HL-60/S4 treated with phorbol 12-myristate 13-acetate at 8.2 ng/mL for 4 days and 3 days (cell line): ENCODE measurements around the gene TPP1.

ENCODE experiments used
- in situ Hi-C: fragments of 300-500 bp; cut with MboI; formaldehyde crosslinking; loops from 2 replicates; pipeline ENCODE4 v1.15.0; 2022; ENCODE audit warnings: low sequenced_read_pairs

Gene TPP1

DNA sequence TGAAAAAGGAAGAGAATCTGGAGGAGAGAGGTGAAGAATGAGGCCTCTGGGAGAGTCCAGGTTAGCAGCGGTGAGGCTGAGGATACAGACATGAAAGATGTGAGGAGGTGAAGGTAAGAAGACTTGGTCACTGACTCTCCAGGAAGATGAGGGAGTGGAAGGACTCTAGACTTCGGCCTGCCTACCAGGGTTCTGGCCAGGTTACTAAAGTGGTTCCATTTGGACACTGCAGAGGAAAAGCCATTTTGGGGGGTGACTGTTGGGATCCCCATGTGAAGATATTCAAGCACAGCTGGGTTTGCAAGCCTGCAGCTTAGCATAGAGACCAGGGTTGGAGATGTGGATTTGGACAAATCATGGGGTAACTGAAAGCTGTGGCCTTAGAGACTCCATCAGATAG lies 28.6 kb upstream of the TPP1 start:
- in situ Hi-C loops = no loop called here

DNA sequence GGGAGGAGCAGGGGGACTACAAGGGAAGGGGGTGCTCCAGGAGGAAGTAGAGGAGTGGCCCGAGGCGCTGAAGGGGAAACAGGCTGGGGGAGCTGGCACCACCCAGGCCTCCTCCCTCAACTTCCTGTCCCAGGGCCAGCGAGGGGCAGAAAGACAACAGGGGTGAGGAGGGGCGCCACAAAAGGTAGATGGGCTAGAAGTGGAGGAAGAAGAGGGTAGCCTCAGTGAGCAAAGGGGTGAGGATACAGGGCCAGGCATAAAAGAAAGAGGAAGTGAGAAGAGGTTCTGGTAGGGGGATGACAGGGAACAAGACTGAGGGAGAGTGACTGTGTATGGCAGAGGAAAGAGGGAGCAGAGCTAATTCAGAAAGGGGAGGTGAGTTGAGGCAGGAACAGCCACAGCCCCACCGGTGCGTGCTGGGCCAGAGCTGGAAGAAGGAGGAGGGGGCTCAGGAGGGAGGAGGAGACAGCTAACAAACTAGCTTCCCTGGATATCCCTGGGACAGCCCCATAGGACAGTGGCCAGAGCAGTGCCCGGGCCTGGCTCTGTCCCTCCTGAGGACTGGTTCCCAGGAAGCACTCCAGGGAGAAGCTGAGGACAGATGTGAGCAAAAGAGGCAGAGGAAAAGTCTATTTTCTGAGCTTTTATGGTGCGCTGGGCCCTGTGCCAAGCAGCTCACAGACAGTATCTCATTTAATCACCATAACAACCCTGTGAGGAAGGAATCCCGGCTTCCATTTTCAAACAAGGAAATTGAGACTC lies 27.9 kb upstream of the TPP1 start:
- in situ Hi-C loops = no loop called here

- in situ Hi-C loops = no loop called here
These were observed 27.3 kb upstream of the TPP1 start for GRCh38 chr11:6646576-6646917.

DNA sequence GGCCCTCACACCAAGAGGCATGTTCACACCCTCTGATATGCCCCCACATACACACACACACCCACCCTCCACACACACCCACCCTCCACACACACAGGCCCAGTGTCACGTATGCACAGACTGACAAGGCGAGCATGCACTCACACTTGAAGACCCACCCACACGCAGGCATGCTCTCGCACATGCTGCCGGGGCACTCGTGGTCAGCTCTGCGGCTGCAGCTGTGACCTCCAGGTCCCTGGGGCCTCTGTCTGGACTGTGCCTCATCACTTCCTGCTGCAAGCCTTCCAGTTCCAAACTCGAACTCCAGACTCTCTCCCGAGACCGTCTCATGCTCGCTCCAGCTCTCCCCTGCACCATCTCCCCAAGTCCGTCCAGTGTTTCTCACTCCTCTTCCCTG lies 26.8 kb upstream of the TPP1 start:
- in situ Hi-C loops = no loop called here

- in situ Hi-C loops = no loop called here
These were observed 23.7 kb upstream of the TPP1 start for GRCh38 chr11:6642957-6643356.

DNA sequence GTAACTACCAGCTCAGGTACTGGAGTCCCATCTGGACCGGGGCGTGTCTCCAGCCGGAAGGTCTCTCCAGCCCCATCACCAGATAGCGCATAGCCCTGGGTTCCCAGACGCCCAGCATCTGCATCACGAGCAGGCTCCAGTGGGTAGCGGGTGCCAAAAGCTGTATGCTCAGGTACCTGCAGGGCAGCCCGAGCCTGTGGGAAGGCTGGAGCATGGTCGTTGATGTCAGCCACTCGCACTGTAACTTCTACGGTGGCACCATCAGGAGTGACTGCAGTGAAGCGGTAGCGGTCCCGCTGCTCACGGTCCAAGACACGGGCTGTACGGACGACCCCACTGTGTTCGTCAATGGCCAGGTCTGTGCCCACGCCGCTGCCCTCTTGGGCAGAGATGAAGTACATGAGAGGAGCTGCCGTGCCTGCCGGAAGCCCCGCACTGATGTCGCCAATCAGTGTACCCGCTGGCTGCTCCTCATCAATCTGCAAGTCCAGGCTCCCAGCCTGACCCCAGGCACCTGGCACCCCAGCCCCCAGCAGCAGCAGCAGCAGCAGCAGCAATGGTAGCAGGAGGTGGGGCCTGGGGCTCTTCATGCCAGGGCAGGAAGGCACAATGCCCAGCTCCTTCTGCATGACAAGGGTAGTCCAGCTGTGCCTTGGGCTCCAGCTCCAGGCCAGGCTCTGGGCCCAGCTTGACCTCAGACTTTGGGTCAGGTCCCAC lies 21.9 kb upstream of the TPP1 start:
- in situ Hi-C loops = no loop called here

- in situ Hi-C loops = no loop called here
These were observed 21.1 kb upstream of the TPP1 start for GRCh38 chr11:6640036-6640984.

DNA sequence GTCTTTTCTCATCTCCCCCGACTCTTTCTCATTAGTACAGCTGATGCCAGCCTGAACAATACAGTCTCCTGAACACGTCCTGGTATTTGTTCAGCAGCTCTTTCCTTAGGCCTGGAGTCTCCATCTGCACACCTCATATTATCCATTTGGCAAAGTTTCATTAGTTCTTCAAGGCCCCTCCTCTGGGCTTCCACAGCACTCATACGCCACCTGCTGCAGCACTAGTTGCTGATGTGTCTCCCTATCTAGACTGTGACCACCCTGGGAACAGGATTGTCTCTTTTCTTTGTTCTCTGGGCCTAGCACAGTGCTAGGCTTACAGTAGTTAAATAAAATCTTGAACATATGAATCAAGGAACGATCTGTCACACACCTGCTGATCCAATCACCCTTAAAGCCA lies 19.2 kb upstream of the TPP1 start:
- in situ Hi-C loops = no loop called here

GRCh38 chr11:6637871-6638270 lies 18.6 kb upstream of the TPP1 start:
- in situ Hi-C loops = no loop called here

GRCh38 chr11:6636480-6636879 lies 17.3 kb upstream of the TPP1 start:
- in situ Hi-C loops = no loop called here

DNA sequence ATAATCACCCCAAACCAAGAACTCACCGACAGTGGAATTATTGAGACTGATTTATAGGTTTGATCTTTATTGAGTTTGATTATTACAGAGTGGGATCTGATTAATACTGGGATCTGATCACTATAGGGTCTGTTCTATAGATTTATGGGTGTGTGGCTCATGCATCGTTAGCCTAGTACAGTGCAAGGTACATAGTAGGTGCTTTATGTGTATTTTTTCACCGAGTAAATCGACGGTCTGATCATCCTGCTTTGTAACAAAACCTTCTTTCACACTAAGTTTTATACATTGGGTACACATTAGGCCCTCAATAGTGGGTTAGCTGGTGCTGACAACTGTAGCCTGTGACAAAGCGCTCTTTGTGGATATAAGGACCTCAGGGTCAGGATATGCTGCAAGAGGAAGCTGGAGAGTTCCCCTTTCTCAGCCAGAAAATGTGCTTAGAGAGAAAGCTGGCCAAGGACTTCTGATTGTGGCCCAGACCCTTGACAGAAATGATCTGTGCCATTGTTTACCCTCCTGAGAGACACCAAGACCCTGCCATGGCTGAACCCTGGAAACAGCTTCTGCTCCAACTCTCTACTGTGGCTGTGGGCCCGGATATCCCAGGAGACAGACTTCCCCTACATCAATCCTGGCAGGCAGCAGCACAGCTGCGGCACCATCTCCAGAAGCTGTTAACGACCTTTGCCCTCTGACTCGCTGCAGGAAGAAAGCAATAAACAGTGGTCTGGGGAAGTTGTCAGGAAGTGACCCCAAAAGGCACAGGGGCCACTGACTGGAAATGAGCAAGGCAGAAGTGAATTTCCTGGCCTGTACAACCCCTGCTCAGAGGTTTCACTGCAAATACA lies 16.1 kb upstream of the TPP1 start:
- in situ Hi-C loops = no loop called here

DNA sequence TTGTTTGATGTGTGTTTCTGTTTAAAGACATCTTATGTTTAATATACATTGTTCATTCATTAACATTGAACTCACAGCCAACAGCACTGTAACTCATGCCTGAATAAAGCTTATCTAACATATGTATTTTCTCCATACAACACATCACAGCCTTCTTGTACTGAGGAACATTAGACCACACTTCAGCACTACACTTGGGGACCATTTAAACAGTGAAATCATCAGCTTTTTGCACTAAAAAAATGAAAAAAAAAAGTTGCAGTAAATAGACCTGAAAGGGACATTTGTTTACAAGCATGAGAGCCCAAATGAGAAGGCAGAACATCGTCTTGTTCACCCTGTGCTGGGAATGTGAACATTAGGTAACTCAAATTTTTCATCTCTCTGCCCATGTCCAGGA lies 15.3 kb upstream of the TPP1 start:
- in situ Hi-C loops = no loop called here

DNA sequence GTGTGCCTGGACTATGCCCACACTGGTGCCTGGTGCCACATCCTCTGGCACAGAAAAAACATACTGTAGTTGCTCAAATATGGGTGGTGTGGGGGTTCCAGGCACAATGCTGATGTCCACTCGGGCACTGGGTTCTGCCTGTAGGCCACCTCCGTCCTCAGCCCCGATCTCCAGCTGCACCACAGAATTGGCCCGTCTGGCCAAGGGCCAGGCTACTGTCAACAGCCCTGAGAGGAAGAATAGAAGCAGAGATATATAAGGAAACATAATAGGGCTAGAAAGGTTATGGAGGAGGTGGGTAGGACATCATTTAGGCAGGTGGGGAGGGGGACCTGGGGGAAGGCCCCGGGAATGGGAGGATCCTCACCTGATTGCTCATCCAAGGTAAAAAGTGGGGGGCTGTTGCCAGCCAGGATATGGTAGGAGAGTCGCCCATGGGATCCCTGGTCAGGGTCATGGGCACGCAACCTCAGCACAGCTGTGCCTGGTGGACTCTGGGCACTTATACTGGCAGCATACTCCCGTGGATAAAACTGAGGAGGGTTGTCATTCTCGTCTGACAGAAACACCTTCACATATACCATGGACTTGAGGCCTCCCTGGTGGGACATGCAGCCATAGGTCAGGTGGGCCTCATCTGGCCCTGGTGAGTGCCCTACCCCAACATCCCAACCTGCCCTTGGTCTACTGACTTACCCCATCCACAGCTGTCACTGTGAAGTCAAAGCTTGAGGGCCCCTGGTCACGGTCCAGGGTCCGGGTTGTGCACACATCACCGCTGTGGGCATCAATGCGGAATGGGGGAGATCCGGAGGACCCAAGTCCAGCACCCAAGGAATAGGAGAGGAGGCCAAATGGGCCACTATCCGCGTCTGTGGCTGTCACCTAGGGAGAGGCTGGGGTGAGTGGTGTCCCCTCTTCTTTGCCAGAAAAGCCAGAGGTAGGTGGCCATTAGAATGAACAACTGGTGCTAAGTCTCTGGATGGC lies 14.5 kb upstream of the TPP1 start:
- in situ Hi-C loops = no loop called here

DNA sequence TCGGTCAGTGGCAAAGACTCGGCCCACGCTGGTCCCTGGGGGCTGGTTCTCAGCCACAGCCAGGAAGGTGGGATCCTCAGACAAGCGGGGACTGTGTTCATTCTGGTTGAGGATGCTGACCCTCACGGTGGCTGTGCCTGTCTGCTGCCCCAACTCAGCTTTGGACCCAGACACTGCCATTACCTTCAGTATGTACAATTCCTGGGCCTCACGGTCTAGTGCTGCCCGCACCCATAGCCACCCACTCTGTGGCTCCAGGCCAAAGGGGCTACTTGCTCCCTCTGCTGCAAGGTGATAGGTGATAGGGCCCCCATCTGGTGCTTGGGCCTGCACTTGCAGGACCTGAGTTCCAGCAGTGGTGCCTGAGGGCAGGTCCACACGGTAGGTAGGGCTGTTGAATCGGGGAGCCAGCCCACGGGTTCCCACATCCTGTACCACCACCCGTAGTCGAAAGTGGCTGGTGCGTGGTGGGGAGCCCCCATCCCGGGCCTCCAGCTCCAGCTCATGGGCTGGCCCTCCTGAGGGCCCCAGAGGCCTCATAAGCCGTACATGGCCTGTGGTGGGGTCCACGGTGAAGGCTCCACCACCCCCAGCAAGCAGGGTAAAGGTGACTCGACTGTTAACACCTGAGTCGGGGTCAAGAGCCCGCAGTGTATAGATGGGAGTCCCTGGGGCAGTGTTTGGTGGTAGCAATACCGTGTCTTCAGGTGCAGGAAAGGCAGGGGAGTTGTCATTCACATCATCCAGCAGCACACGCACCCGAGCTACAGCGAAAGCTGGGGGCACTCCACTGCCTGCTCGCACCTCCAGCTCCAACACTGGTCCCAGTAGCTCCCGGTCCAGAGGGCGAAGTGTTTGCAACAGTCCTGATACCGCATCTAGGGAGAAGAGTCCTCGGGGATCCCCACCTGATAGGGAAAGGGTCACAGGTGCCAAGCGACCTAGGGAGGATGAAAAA lies 13.2 kb upstream of the TPP1 start:
- in situ Hi-C loops = no loop called here

GRCh38 chr11:6631361-6631890 lies 12.2 kb upstream of the TPP1 start:
- in situ Hi-C loops = no loop called here

GRCh38 chr11:6630632-6631291 lies 11.5 kb upstream of the TPP1 start:
- in situ Hi-C loops = no loop called here

GRCh38 chr11:6629892-6630631 lies 10.8 kb upstream of the TPP1 start:
- in situ Hi-C loops = no loop called here
